ENCODE data around the gene SSB.
"Not testable (repeated sequence)": the region's sequence is repeated elsewhere in the genome, so short reads cannot be mapped to it uniquely, and the experiment has no call there.

The SSB gene

DNA sequence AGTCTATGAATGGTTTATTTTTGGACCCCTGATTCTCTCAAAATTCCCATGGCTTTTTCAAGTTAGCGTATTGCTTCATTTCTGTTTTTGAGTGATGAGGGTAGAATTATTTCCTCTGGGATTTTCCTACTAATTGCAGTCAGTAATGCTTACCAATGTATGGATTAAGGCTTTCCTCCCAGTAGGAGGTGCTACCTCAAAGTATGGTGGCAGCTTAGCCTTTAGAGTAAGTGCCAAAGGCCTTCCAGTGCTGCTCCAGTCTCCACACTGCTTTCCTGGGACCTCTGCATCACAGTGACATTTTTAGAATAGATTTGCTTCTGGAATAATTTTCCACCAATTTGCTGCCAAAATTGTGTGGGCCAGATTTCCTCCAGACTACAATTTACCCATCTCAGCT, 16.2 kb upstream of the SSB start:
- DNase-seq: no peak

GRCh38 chr2:169790581-169790980, 8.1 kb upstream of the SSB start:
- no peak for DNase-seq

DNA sequence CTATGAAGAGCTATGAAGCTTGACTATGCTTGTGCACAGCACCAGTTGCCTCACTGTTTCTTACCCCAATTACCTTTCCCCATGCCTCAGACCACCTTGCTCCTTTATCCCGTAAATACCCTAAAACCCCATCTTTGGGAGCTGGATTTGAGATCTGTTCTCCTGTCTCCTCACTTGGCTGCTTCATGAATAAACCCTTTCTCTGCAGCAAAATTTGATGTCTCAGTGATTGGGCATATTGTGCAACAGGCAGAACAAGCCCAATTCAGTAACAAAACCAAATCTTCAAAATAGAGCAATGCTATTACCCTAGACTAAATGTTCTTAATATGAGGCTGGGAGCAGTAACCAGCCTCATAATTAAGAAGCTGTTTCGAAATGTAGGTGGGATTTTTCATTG, 3.5 kb upstream of the SSB start:
- DNase-seq: no peak

DNA sequence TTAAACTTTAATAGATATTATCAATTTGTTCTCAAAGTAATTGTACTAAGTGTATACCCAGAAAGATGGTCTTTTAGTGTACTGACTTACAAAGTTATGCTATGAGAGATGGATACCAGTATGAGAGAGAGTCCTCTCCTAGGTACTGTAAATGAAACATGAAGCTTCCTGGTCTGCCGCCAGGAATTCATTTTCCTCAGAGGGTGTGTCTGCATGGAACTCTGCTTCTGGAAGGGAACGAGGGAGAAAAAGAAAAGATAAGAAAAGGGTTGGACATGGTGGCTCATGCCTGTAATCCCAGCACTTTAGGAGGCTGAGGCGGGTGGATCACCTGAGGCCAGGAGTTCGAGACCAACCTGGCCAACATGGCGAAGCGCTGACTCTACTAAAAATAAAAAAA, 2.2 kb upstream of the SSB start:
- DNase-seq: no peak

DNA sequence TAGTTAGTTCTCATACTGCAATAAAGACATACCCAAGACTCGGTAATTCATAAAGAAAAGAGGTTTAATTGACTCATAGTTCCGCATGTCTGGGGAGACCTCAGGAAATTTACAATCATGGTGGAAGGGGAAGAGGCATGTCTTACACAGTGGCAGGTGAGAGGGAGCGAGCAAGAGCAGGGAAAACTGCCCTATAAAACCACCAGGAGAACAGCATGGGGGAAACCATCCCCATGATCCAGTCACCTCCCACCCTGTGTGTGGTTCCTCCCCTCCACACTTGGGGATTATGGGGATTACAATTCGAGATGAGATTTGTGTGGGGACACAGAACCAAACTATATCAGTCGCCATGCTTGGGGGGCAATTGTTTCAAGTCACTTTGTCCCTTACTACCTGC, 1.1 kb upstream of the SSB start:
- DNase-seq: no peak

- DNase-seq: no peak
Observed at GRCh38 chr2:169798397-169798717, 314 bp upstream of the SSB start.

DNA sequence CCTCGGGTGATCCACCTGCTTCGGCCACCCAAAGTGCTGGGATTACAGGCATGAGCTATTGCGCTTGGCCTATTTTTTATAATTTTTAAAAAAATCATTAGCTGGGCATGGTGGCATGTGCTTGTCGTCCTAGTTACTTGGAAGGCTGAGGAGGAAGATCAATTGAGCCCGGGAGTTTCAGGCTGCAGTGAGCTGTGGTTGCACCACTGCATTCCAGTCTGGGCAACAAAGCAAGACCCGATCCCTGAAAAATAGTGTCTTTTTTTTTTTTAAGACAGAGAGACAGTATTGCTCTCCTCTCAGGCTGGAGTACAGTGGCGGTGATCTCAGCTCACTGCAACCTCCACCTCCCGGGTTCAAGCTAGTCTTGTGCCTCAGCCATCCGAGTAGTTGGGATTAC, 4.8 kb downstream of the SSB start:
- DNase-seq: no peak

DNA sequence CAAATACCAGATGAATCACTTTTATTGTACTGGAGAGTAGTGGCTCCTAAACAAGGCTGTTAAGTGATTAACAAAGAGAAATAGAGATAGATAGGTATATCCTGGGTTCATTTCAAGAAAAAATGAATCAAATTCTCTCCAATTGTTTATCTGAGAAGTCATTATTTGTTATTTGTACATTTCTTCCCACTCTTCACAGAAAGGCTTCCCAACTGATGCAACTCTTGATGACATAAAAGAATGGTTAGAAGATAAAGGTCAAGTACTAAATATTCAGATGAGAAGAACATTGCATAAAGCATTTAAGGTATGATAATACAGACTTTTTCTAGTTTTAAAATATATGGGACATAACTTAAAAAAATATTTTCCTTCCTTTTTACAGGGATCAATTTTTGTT, 7.9 kb downstream of the SSB start:
- no peak for DNase-seq

- DNase-seq: no peak
Observed at GRCh38 chr2:169808221-169808620, 9.6 kb downstream of the SSB start.

- no peak for DNase-seq
Observed at GRCh38 chr2:169815849-169816248, 17.2 kb downstream of the SSB start.

DNA sequence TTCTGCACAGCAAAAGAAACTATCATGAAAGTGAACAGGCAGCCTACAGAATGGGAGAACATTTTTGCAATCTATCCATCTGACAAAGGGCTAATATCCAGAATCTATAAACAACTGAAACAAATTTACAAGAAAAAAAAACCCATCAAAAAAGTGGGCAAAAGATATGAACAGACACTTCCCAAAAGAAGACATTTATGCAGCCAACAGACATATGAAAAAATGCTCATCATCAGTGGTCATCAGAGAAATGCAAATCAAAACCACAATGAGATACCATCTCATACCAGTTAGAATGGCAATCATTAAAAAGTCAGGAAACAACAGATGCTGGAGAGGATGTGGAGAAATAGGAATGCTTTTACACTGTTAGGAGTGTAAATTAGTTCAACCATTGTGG, 18.3 kb downstream of the SSB start:
- not testable (repeated sequence) for DNase-seq

DNA sequence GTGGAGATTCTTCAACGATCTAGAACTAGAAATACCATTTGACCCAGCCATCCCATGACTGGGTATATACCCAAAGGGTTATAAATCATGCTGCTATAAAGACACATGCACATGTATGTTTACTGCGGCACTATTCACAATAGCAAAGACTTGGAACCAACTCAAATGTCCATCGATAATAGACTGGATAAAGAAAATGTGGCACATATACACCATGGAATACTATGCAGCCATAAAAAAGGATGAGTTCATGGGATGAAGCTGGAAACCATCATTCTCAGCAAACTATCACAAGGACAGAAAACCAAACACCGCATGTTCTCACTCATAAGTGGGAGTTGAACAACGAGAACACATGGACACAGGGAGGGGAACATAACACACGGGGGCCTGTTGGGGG, 18.7 kb downstream of the SSB start:
- not testable (repeated sequence) for DNase-seq

DNA sequence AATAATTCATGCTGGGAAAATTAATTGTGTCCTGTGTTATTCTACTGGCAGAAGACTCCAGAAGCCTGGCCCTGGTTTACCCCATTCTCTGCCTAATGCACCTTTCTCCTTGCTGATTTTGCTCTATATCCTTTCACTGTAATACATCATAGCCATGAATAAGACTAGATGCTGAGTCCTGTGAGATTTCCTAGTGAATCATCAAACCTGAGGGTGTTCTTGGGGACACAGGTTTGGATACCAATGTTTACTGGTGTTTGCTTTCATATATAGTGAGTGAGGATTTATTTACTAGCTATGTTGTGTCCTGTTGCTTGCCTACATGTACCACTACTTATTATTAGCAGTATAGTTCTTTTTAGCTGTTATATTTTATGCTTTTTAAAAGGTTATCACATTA, 19.6 kb downstream of the SSB start:
- DNase-seq: no peak

- no peak for DNase-seq
Observed at GRCh38 chr2:169819106-169819505, 20.4 kb downstream of the SSB start.

GRCh38 chr2:169820101-169820500, 21.4 kb downstream of the SSB start:
- not testable (repeated sequence) for DNase-seq

- no peak for DNase-seq
Observed at GRCh38 chr2:169822036-169822435, 23.4 kb downstream of the SSB start.

GRCh38 chr2:169822785-169823392, 24.2 kb downstream of the SSB start:
- no peak for DNase-seq

GRCh38 chr2:169823996-169824372, 25.3 kb downstream of the SSB start:
- peak in 1 of 5 experiments; percentile 35 for DNase-seq

GRCh38 chr2:169824373-169825333, 26.0 kb downstream of the SSB start, which contains the start of gene METTL5:
Gene METTL5 (minus strand): TSS chr2:169824905. CDS start chr2:169824597, 308 bp downstream.
- peak; percentile 60 to 80 (median 67) for DNase-seq

DNA sequence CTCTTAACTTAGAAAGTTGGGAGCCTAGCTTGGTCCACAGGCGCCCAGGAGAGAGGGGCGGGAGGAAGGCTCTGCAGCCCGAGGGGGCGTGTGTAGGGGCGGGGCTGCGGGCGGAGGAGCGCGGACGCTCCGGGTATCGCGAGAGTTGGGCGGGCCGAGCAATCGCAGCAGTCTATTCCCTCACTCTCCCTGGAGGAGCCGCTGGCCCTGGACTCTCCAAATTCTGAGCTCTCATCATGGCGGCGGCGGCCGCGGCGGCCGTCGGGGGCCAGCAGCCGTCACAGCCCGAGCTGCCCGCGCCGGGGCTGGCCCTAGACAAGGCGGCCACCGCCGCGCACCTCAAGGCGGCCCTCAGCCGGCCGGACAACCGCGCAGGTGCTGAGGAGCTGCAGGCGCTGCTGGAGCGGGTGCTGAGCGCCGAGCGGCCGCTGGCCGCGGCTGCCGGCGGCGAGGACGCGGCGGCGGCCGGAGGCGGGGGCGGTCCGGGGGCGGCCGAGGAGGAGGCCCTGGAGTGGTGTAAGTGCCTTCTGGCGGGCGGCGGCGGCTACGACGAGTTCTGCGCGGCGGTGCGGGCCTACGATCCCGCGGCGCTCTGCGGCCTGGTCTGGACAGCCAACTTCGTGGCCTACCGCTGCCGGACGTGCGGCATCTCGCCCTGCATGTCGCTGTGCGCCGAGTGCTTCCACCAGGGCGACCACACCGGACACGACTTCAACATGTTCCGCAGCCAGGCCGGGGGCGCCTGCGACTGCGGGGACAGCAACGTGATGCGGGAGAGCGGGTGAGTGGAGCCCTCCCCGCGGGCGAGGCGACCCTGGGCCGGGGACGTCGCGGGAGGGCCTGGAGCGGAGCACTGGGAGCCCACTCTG, 28.8 kb downstream of the SSB start, which contains the start of gene UBR3:
Gene UBR3 (plus strand): TSS at position 183 of the 869 bp plus-strand sequence. CDS start 54 bp downstream, at position 237.
- DNase-seq: peak; percentile 82 to 93 (median 84)

DNA sequence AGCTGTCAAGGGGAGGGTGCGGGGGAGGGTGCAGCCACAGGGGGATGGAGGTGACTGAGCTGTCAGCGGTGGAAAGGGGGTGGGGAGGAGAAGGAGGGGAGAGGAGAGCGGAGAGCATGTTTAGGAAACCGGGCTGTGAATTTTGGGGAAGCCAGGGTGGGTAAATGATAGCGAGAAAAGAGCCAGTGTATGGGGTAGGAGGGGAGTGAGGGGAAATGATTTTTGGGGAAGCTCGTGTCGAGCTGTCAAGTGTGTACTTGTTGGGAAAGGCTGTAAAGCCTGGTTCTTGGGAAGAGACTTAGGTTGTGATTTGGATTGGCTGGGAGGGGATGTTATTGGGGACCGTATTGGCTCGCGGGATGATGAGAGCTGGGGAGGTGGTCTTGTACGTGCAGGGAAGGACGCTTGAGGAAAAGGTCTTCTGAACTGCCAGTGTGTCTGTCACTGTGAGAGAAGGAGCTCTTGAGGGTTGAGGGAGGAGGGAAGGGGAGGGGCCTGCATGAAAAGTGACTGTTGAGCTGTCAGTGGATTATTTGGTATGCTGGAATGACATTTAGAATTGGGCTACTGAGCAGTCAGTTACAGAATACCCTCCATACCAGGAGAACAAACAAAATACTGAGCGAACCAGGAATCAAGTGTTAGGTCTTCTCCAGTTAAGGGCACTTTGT, 29.6 kb downstream of the SSB start:
- peak in 3 of 5 experiments; percentile 20 to 70 (median 31) for DNase-seq

DNA sequence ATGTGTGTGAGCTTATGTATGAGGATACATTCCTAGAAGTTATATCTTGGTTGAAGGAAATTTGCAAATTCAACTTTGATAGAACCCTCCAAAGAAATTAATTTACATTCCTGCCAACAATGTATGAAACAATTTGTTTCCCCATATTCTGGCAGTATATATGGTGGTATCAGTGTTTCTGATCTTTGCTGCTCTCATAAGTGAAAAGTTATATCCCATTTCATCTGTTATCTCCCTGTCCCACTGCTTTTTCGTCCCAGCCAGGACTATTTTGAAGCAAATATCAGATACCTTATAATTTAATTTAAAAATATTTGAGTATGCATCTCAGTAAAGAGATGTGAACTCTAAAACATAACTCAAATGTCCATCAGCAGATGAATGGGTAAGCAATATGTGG, 35.7 kb downstream of the SSB start:
- DNase-seq: no peak
